HL-60/S4 treated with phorbol 12-myristate 13-acetate at 8.2 ng/mL for 4 days and 3 days (cell line): Measurements from ENCODE around the gene ATF5.
"Not testable (repeated sequence)": the region's sequence is repeated elsewhere in the genome, so short reads cannot be mapped to it uniquely, and the experiment has no call there.

Source experiments
- in situ Hi-C: fragments of 300-500 bp; cut with MboI; formaldehyde crosslinking; loops from 2 replicates; pipeline ENCODE4 v1.15.0; 2022; ENCODE audit warnings: low sequenced_read_pairs

The ATF5 gene

DNA sequence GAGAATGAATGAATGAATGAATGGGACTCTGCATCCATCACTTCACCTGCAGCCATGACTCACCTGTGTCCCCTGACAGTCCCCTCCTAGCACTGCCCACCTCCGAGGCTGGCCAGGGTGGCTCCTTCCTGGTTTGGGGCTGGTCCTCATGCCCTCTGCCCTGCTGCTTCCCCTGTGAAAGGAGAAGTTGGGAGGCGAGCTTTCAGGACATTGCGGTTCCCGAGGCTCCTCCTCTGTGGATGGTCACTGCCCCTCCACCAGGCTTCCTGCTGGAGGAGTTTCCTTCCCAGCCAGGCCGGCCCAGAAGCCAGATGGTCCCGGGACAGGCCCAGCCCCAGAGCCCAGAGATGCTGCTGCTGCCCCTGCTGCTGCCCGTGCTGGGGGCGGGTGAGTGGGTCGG, 40.4 kb downstream of the ATF5 start:
- in situ Hi-C loops: not testable (repeated sequence)

DNA sequence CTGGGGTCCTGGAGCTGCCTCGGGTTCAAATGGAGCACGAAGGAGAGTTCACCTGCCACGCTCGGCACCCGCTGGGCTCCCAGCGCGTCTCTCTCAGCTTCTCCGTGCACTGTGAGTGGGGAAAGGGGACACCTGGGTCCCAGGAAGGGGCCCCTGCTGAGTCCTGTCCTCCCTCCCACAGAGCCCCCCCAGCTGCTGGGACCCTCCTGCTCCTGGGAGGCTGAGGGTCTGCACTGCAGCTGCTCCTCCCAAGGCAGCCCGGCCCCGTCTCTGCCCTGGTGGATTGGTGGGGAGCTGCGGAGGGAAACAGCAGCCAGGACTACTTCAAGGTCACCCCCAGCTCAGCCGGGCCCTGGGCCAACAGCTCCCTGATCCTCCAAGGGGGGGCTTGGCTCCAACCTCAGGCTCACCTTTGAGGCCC, 43.0 kb downstream of the ATF5 start:
- in situ Hi-C loops: no loop called here

DNA sequence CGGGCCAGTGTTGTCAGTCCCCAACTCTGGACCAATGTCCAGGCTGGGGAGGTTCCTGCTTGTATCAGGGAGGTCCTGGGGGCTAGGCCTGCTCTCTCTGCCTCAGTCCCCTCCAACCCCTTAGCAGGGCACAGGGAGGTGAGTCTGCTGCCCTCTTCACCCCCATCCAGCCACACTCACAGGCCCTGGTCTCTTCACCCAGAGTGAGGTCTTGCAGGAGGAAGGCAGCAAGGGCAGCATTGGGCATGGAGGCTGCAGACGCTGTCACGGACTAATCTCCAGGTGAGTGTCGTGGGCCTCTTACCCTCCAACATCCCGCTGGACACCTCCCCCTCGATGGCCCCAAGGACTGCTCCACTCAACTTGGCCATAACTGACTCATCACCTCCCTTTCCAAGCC, 43.8 kb downstream of the ATF5 start:
- in situ Hi-C loops: no loop called here

DNA sequence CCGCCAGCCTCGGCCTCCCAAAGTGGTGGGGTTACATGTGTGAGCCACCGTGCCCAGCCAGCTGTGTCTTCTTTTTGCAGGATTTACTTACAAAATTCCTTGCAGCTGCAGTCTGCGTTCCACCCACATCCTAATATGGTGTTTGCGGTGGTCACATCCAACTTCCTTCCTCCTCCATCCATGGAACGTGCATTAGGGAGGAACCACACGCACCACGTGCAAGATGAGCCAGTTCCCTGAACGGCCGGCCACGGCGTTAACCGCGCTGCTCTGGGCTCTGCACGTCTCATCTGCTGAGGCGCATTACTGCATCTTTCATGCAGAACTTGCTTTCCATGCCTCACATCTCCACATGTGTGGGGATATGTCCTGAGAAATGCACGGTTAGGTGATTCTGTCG, 45.0 kb downstream of the ATF5 start:
- in situ Hi-C loops: no loop called here

DNA sequence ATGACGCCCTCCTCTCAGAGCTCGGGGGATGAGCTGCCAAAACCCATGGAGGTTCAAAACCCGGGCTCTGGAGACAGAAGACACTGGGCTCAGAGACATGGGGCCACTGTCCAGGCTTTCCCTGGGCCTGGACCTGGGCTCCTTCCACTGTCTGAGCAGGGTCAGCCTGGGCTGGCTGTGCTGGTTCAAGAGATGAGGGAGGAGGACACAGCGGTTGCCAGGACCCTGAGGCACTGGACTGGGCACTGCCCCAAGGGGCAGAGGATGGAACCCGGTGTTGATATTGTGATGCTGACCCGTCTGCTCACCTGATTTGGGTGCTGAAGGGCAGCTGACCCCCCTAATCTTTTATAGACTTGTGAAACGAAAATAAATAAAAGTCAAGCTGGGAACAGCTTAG, 46.0 kb downstream of the ATF5 start:
- in situ Hi-C loops: no loop called here

DNA sequence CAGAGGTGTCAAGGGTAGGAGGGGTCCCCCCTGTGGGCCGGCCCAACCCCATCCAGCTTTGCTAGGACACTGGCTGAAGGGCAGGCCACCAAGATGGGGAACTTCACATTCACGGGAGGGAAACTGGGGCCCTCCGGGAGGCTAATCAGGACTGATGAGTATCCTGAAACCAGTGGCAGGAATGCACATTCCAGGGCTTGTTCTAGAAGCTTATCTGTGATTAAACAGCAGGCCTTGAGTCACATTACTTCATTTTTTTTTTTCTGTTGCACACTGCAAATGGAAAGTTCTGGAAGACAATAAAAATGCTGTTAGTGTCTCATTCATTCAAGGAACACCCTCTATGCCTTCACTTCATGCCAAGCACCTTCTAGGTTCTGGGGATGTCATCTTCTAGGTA, 47.5 kb downstream of the ATF5 start:
- in situ Hi-C loops: no loop called here

DNA sequence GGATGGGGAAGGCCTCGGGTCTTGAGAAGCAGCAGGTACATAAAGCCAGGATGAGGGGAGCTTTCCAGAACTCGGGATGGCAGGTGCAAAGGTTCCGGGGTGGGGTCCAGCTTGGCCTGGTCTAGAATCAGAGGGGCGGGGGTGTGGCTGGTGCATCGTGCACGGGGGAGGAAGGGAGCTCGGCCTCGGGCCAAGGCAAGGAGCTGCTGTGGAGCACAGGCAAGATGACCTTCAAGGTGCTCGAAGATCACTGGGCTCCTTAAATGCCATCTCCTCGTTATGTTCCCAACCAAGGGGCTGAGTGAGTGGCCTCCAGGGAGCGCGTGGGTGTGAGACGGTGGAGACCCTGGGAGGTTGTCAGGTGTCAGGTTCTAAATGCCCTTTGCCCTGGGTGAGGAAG, 48.1 kb downstream of the ATF5 start:
- in situ Hi-C loops: no loop called here

DNA sequence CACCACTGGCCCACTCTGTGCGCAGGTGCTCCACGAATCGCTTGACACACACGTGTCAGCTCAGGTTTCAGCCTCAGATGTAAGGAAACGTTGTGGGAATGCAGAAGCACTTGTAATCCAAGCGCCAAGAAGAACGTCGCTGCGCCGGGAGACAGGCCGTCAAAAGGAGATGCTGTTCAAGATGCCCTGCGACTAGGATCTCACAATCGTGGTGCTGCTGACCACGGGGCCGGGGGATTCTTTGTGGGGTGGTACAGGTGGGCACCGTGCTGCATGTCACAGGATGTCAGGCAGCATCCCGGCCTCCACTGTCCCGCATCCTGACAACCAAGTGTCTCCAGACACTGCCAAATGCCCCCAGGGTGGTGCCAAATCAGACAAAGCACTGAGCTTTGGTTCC, 48.9 kb downstream of the ATF5 start:
- in situ Hi-C loops: no loop called here

DNA sequence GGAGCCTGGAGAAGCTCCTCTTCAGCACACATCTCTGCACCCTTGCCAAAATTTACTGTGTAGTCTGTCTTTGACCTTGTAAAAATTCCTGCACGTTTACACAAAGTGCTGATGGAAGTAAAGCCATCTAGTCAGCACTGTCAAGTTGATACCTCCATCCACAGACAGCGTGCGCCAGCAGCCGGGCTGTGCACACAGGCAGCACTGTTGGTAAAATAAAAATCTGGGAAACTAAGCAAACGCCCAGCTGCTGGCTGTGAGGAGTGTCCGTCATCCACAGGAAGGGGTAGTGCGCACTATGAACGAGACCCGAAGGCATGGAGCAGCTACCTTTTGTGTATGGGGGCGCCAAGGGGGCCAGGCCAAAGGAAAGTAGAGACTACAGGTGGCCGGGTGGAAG, 49.3 kb downstream of the ATF5 start:
- in situ Hi-C loops: no loop called here

DNA sequence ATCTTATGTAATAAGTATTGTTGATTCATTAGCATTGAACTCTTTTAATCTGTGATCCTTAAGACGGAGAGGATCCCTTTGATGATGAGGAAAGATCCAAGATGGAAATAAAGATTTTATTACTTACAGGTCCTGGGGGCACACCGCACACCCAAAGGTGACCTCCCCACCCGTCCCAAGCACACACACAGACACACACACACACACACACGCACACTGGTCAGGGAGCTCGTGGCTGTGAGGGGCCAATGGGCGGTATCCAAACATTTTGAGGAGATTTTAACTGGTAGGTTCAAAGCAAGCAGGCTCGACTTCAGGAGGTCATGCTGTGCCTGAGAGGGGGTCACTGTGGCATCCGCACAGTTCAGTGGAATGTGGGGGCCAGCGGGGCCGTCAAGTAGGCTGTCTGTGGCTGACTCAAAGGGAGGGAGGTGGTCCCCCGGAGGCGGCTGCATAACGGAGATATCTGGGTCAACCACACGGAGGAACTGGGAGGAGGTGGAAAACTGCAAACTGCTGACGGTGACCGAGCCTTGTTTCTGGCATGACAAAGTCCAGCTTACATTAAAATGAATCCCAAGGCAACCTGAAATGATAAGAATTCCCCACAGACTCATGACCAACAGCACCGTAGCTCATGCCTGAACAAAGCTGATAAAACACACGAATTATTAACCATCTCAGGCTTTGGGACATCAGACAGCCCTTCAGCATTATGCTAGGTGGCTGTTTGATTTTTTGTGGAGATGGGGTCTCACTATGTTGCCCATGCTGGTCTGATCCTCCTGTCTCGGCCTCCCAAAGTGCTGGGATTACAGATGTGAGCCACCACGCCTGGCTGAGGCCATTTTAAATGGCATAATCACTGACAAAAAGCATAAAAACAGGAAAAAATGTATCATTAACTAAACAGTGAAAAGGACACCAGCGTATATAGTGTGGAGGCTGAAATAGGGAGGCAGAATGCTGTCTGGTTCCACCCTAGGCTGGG, 52.9 kb downstream of the ATF5 start:
- in situ Hi-C loops: loop anchor here (10.0 kb wide), 1 partner anchor 47 kb away; no protein-coding TSS in a partner anchor
